Measurements from ENCODE around the gene KYNU. TPM values are rescaled to one million over a fixed set of nuclear protein-coding genes. Genes with fewer than 3 reads are reported as not detected.

KYNU gene
- total and polyA plus RNA-seq, 3 donors from 2014 or later, result 4.5 to 31.9 (median 6.8) TPM

- TF ChIP-seq POLR2A (IDR thresholded peaks at IDR 0.05), result no peak
- TF ChIP-seq CTCF (IDR thresholded peaks at IDR 0.05), result no peak
- no peaks in the 10 kb centered on the region for H3K9me3 ChIP-seq
- H3K27me3 ChIP-seq, result no peaks in the 10 kb centered on the region
- H3K36me3 ChIP-seq (ENCODE audit: low read depth, missing control alignments), result no peaks in the 10 kb centered on the region
- DNase-seq, result no peak
- no peak overlapping the region for H3K4me3 ChIP-seq
- no peak overlapping the region for H3K27ac ChIP-seq
- intact Hi-C loops (cut with DNase I; ENCODE audit: low total_unique reads), result no loop called here
- H3K4me1 ChIP-seq, result no peaks in the 10 kb centered on the region
Measured at GRCh38 chr2:142966284-142966683, 88.8 kb downstream of the KYNU start.

- TF ChIP-seq CTCF (IDR thresholded peaks at IDR 0.05), result no peak
- TF ChIP-seq POLR2A (IDR thresholded peaks at IDR 0.05), result no peak
- Histone ChIP-seq H3K36me3 (ENCODE audit: low read depth, missing control alignments) (no peaks in the 10 kb centered on the region), H3K4me1 (no peaks in the 10 kb centered on the region), H3K27ac (no peak overlapping the region), H3K27me3 (no peaks in the 10 kb centered on the region), H3K4me3 (no peak overlapping the region), H3K9me3 (no peaks in the 10 kb centered on the region)
- intact Hi-C loops (cut with DNase I; ENCODE audit: low total_unique reads), result no loop called here
- WGBS, 2 donors, result 54 to 59% methylated on average over 1 of the region's 1 CpG
- DNase-seq, result no peak
Measured at GRCh38 chr2:142967060-142967459, 89.6 kb downstream of the KYNU start.

GRCh38 chr2:142973160-142973821, 95.8 kb downstream of the KYNU start:
- H3K27ac ChIP-seq, result no peak overlapping the region
- TF ChIP-seq POLR2A (IDR thresholded peaks at IDR 0.05) (no peak), CTCF (IDR thresholded peaks at IDR 0.05) (no peak)
- no peaks in the 10 kb centered on the region for H3K4me1 ChIP-seq
- intact Hi-C loops (cut with DNase I; ENCODE audit: low total_unique reads), result loop anchor here (10.0 kb wide), 1 partner anchor 178 kb away; no protein-coding TSS in a partner anchor
- H3K9me3 ChIP-seq, result no peaks in the 10 kb centered on the region
- no peak overlapping the region for H3K4me3 ChIP-seq
- 74 to 76% methylated on average over 4 of the region's 4 CpGs for WGBS, 2 donors
- H3K36me3 ChIP-seq (ENCODE audit: low read depth, missing control alignments), result no peaks in the 10 kb centered on the region
- no peaks in the 10 kb centered on the region for H3K27me3 ChIP-seq
- no peak for DNase-seq

GRCh38 chr2:142973822-142974207, 96.4 kb downstream of the KYNU start:
- H3K27ac ChIP-seq, result no peak overlapping the region
- 56 to 60% methylated on average over 4 of the region's 4 CpGs for WGBS, 2 donors
- intact Hi-C loops (cut with DNase I; ENCODE audit: low total_unique reads), result loop anchor here (10.0 kb wide), 1 partner anchor 179 kb away; no protein-coding TSS in a partner anchor
- no peaks in the 10 kb centered on the region for H3K36me3 ChIP-seq (ENCODE audit: low read depth, missing control alignments)
- TF ChIP-seq POLR2A (IDR thresholded peaks at IDR 0.05) (no peak), CTCF (IDR thresholded peaks at IDR 0.05) (no peak)
- no peaks in the 10 kb centered on the region for H3K4me1 ChIP-seq
- no peaks in the 10 kb centered on the region for H3K9me3 ChIP-seq
- H3K27me3 ChIP-seq, result no peaks in the 10 kb centered on the region
- DNase-seq, result no peak
- no peak overlapping the region for H3K4me3 ChIP-seq
